Duodenal mucosa (tissue), 2 donors: Measurements from ENCODE around the gene INAFM1.
A peak's percentile ranks its signal among the peaks of the same experiment; 100 is the strongest.
"Not testable (repeated sequence)": the region's sequence is repeated elsewhere in the genome, so short reads cannot be mapped to it uniquely, and the experiment has no call there.

Experiments used
- H3K27ac ChIP-seq: one replicate; pipeline ENCODE4 v1.7.0; 2013; ENCODE audit warnings: low read depth, low read length
- H3K27me3 ChIP-seq, 2 donors: one replicate each; pipeline ENCODE4 v1.7.0; 2013; ENCODE audit warnings: low read length in 2 of 2, control low read depth in 1 of 2; ENCODE audit not compliant: insufficient read depth in 2 of 2, control insufficient read depth in 1 of 2
- H3K36me3 ChIP-seq, 2 donors: one replicate each; pipeline ENCODE4 v1.7.0; 2013; ENCODE audit warnings: low read length in 2 of 2, control low read depth in 1 of 2; ENCODE audit not compliant: insufficient read depth in 2 of 2, control insufficient read depth in 1 of 2
- H3K4me1 ChIP-seq, 2 donors: one replicate each; pipeline ENCODE4 v1.7.0; 2013; ENCODE audit warnings: low read length in 2 of 2, control low read depth in 1 of 2; ENCODE audit not compliant: insufficient read depth in 2 of 2, control insufficient read depth in 1 of 2
- H3K4me3 ChIP-seq, 2 donors: one replicate each; pipeline ENCODE4 v1.7.0; 2013; ENCODE audit warnings: low read length in 2 of 2, low read depth in 1 of 2
- H3K9ac ChIP-seq, 2 donors: one replicate each; pipeline ENCODE4 v1.7.0; 2013; ENCODE audit warnings: low read length in 2 of 2, low read depth in 1 of 2
- H3K9me3 ChIP-seq, 2 donors: one replicate each; pipeline ENCODE4 v1.7.0; 2013; ENCODE audit warnings: low read length in 2 of 2, control low read depth in 1 of 2; ENCODE audit not compliant: control insufficient read depth in 1 of 2

Gene INAFM1

GRCh38 chr19:47241919-47242577 is 32.6 kb upstream of the INAFM1 start:
- Histone ChIP-seq H3K9me3 (no peaks in the 10 kb centered on the region), H3K36me3 (no peaks in the 10 kb centered on the region), H3K27me3 (peaks cover 30 to 32% of the 10 kb centered on the region in 2 donors), H3K4me3 (no peak overlapping the region), H3K27ac (no peak overlapping the region), H3K9ac (no peak overlapping the region), H3K4me1 (peaks cover 22 to 38% of the 10 kb centered on the region in 2 donors)

- Histone ChIP-seq H3K27me3 (peaks cover 30 to 32% of the 10 kb centered on the region in 2 donors), H3K4me3 (peak overlapping the region; percentile 51 to 73), H3K27ac (no peak overlapping the region), H3K36me3 (no peaks in the 10 kb centered on the region), H3K4me1 (peaks cover 22 to 38% of the 10 kb centered on the region in 2 donors), H3K9ac (peak overlapping the region in 1 of 2 donors; percentile 39), H3K9me3 (no peaks in the 10 kb centered on the region)
These were observed 31.3 kb upstream of the INAFM1 start for GRCh38 chr19:47243364-47243775.

GRCh38 chr19:47243776-47244547 is 30.7 kb upstream of the INAFM1 start:
- peaks cover 28 to 29% of the 10 kb centered on the region in 2 donors for H3K27me3 ChIP-seq
- no peaks in the 10 kb centered on the region for H3K36me3 ChIP-seq
- H3K27ac ChIP-seq, result peak overlapping the region; percentile 62
- H3K4me3 ChIP-seq, result peak overlapping the region; percentile 43 to 73
- H3K4me1 ChIP-seq, result peaks cover 22 to 38% of the 10 kb centered on the region in 2 donors
- no peaks in the 10 kb centered on the region for H3K9me3 ChIP-seq
- peak overlapping the region; percentile 32 to 39 for H3K9ac ChIP-seq

- Histone ChIP-seq H3K27ac (no peak overlapping the region), H3K9ac (no peak overlapping the region)
These were observed 27.2 kb upstream of the INAFM1 start for GRCh38 chr19:47247308-47247990.

GRCh38 chr19:47253016-47253415 is 21.7 kb upstream of the INAFM1 start:
- not testable (repeated sequence) for H3K4me3 ChIP-seq, H3K9me3 ChIP-seq, H3K9ac ChIP-seq, H3K4me1 ChIP-seq, H3K36me3 ChIP-seq, H3K27ac ChIP-seq, H3K27me3 ChIP-seq

More at GRCh38 chr19:47247308-47247990, 27.2 kb upstream of the INAFM1 start:
- Histone ChIP-seq H3K4me1 (peaks cover 11 to 18% of the 10 kb centered on the region in 2 donors), H3K9me3 (no peaks in the 10 kb centered on the region), H3K4me3 (no peak overlapping the region), H3K27me3 (no peaks in the 10 kb centered on the region), H3K36me3 (no peaks in the 10 kb centered on the region)

GRCh38 chr19:47253467-47253881 is 21.2 kb upstream of the INAFM1 start:
- no peaks in the 10 kb centered on the region for H3K9me3 ChIP-seq
- no peaks in the 10 kb centered on the region for H3K27me3 ChIP-seq
- no peak overlapping the region for H3K4me3 ChIP-seq
- H3K4me1 ChIP-seq, result peaks cover 8 to 9% of the 10 kb centered on the region in 2 donors
- H3K27ac ChIP-seq, result no peak overlapping the region
- H3K36me3 ChIP-seq, result peaks cover under 1 to 2% of the 10 kb centered on the region in 2 donors
- no peak overlapping the region for H3K9ac ChIP-seq

GRCh38 chr19:47253970-47254369 is 20.7 kb upstream of the INAFM1 start:
- no peaks in the 10 kb centered on the region for H3K27me3 ChIP-seq
- no peak overlapping the region for H3K27ac ChIP-seq
- H3K36me3 ChIP-seq, result peaks cover 6 to 7% of the 10 kb centered on the region in 2 donors

GRCh38 chr19:47255879-47256692 is 18.6 kb upstream of the INAFM1 start, which contains the start of gene CCDC9:
Gene CCDC9 (plus strand): TSS chr19:47256525. CDS start chr19:47258401, 1,876 bp downstream.
- Histone ChIP-seq H3K9ac (peak within 1 kb of the TSS; percentile 84 to 94), H3K27me3 (no peaks in the 10 kb centered on the region), H3K27ac (peak within 1 kb of the TSS; percentile 89), H3K4me1 (peaks cover 17 to 20% of the 10 kb centered on the region in 2 donors), H3K4me3 (peak within 1 kb of the TSS; percentile 78 to 92), H3K9me3 (no peaks in the 10 kb centered on the region), H3K36me3 (peaks cover 11 to 27% of the 10 kb centered on the region in 2 donors)

More at GRCh38 chr19:47253970-47254369, 20.7 kb upstream of the INAFM1 start:
- H3K9me3 ChIP-seq, result no peaks in the 10 kb centered on the region
- H3K4me1 ChIP-seq, result peaks cover 13 to 14% of the 10 kb centered on the region in 2 donors
- H3K4me3 ChIP-seq, result no peak overlapping the region
- no peak overlapping the region for H3K9ac ChIP-seq

- Histone ChIP-seq H3K27me3 (no peaks in the 10 kb centered on the region), H3K9me3 (no peaks in the 10 kb centered on the region), H3K9ac (peak overlapping the region in 1 of 2 donors; percentile 84), H3K27ac (peak overlapping the region; percentile 89), H3K4me3 (peak overlapping the region; percentile 78 to 92), H3K36me3 (peaks cover 14 to 31% of the 10 kb centered on the region in 2 donors), H3K4me1 (peaks cover 17 to 20% of the 10 kb centered on the region in 2 donors)
These were observed 17.8 kb upstream of the INAFM1 start for GRCh38 chr19:47256693-47257410.
